Type B pancreatic cell (in vitro differentiated cells): ENCODE data around the gene RPS6KA1. TPM values are rescaled to one million over a fixed set of nuclear protein-coding genes. Genes with fewer than 3 reads are reported as not detected.

ENCODE experiments used
- DNase-seq: peaks from one replicate; pipeline ENCODE4 v3.0.0; 2021; ENCODE audit warnings: mixed read lengths; ENCODE audit not compliant: unreplicated experiment; ENCODE audit errors: extremely low spot score
- H3K27ac Mint-ChIP-seq: 2 replicates; pipeline ENCODE4 v1.8.0; 2021; ENCODE audit warnings: mild to moderate bottlenecking, mixed read lengths
- H3K27me3 Mint-ChIP-seq: 2 replicates; pipeline ENCODE4 v1.8.0; 2021; ENCODE audit warnings: mixed read lengths
- H3K36me3 Mint-ChIP-seq: 2 replicates; pipeline ENCODE4 v1.8.0; 2021; ENCODE audit warnings: mixed read lengths
- H3K4me1 Mint-ChIP-seq: one replicate; pipeline ENCODE4 v1.8.0; 2021; ENCODE audit warnings: mixed read lengths; ENCODE audit not compliant: unreplicated experiment
- H3K4me3 Mint-ChIP-seq: 2 replicates; pipeline ENCODE4 v1.8.0; 2021; ENCODE audit warnings: mild to moderate bottlenecking, mixed read lengths
- H3K9me3 Mint-ChIP-seq: 2 replicates; pipeline ENCODE4 v1.8.0; 2021; ENCODE audit warnings: mixed read lengths
- microRNA-seq: library from miRNA; unstranded; fragments of <30 nt; microRNA quantifications from one replicate; pipeline ENCODE4, GENCODE V29; 2020
- total RNA-seq: library from RNA; stranded (reverse); gene quantifications from 2 replicates; pipeline ENCODE4 v1.2.1, GENCODE V29; 2021; ENCODE audit warnings: low replicate concordance
- TF ChIP-seq, protein P1 (sequence below): fragments of 200-600 bp; sonication (generic); conservative IDR thresholded peaks from 2 replicates; pipeline ENCODE4 v1.5.0; 2021; ENCODE audit warnings: antibody characterized with exemption, mild to moderate bottlenecking

Gene RPS6KA1
- total RNA-seq, 1 donor from 2014 or later: 27.7 TPM

DNA sequence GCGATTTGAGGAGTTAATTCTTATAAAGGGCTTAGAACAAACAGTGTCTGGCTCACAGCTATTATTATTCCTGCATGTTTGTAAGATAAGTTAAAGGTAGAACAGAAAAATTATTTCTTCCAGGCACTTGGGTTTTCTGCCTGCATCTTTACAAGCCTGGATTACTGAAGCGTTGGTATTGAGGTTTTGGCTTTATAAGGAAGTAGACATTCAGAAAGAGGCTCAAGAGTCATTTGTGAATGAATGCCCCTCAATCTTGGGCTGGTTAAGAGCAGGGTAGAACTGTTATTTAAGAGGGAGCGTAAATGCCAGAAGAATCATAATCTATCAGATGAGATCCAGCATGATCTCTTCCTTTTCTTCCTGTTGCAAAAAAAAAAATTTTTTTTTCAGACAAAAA, 89.0 kb downstream of the RPS6KA1 start:
- Mint-ChIP-seq H3K4me3 (peak overlapping the region; percentile 78), H3K9me3 (no peaks in the 10 kb centered on the region), H3K4me1 (peaks cover 26% of the 10 kb centered on the region), H3K36me3 (no peaks in the 10 kb centered on the region), H3K27ac (peak overlapping the region; percentile 99), H3K27me3 (no peaks in the 10 kb centered on the region)
- no peak for DNase-seq
- TF ChIP-seq, protein P1, sequence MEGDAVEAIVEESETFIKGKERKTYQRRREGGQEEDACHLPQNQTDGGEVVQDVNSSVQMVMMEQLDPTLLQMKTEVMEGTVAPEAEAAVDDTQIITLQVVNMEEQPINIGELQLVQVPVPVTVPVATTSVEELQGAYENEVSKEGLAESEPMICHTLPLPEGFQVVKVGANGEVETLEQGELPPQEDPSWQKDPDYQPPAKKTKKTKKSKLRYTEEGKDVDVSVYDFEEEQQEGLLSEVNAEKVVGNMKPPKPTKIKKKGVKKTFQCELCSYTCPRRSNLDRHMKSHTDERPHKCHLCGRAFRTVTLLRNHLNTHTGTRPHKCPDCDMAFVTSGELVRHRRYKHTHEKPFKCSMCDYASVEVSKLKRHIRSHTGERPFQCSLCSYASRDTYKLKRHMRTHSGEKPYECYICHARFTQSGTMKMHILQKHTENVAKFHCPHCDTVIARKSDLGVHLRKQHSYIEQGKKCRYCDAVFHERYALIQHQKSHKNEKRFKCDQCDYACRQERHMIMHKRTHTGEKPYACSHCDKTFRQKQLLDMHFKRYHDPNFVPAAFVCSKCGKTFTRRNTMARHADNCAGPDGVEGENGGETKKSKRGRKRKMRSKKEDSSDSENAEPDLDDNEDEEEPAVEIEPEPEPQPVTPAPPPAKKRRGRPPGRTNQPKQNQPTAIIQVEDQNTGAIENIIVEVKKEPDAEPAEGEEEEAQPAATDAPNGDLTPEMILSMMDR: no peak

Small RNAs within 50 kb of the gene (microRNA-seq; reads per million reads assigned to microRNA genes)
- gene MIR1976: 1.4 reads per million

Other genes starting within 250 kb of the RPS6KA1 start
- 78.1 and 105 TPM in 2 replicates for gene SH3BGRL3, start 249.7 kb upstream of the RPS6KA1 start, total RNA-seq
- 27.1 and 50.5 TPM in 2 replicates for gene UBXN11, start 223.1 kb upstream of the RPS6KA1 start, total RNA-seq
- gene CD52, start 211.8 kb upstream of the RPS6KA1 start, total RNA-seq: 0.75 and 0.93 TPM in 2 replicates
- gene CRYBG2, start 175.6 kb upstream of the RPS6KA1 start, total RNA-seq: 20.0 and 67.7 TPM in 2 replicates
- gene ZNF683, start 157.0 kb upstream of the RPS6KA1 start, total RNA-seq: not detected in 2 replicates
- gene LIN28A, start 118.9 kb upstream of the RPS6KA1 start, total RNA-seq: 3.1 and 26.2 TPM in 2 replicates
- gene DHDDS, start 97.4 kb upstream of the RPS6KA1 start, total RNA-seq: 46.5 and 68.6 TPM in 2 replicates
- gene HMGN2, start 57.3 kb upstream of the RPS6KA1 start, total RNA-seq: 358 and 559 TPM in 2 replicates
- 106 and 121 TPM in 2 replicates for gene ARID1A, start 166.3 kb downstream of the RPS6KA1 start, total RNA-seq